ENCODE results near the gene CREB3. TPM values are rescaled to one million over a fixed set of nuclear protein-coding genes. Genes with fewer than 3 reads are reported as not detected.

Gene CREB3
- total RNA-seq, 1 experiment from 2014 or later, result 27.3 TPM

DNA sequence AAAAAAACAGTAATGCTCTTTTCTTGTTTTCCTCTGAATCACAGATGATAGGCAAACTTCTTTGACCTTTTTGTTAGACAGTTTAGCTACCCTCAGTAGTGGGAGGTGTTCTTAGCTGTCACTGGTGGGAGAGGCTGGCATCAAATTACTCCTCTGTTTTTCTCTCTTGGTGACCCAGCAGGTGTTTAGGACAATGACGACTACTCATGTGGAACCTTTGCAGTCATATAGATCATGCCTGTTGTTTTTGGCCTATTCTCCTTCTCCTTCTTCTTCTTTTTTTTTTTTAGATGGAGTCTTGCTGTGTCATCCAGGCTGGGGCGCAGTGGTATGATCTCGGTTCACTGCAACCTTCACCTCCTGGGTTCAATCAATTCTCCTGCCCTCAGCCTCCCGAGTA lies 43.6 kb downstream of the CREB3 start:
- no peak for TF ChIP-seq CTCF (conservative IDR thresholded peaks at IDR 0.05)
- Mint-ChIP-seq H3K27ac (no peak overlapping the region; a peak in 1 of 7 replicates), H3K4me1 (peaks cover 15 to 19% of the 10 kb centered on the region in 2 experiments), H3K4me3 (no peak overlapping the region), H3K36me3 (ENCODE audit: insufficient read depth in 1 of 3, low read depth in 3 of 3) (peaks cover 0 to 5% (median 0%) of the 10 kb centered on the region in 3 experiments; a peak in 3 of 7 replicates), H3K9me3 (no peaks in the 10 kb centered on the region), H3K27me3 (ENCODE audit: low read depth) (no peaks in the 10 kb centered on the region)
- Histone ChIP-seq H4K5ac (ENCODE audit: insufficient read length, low read depth, low read length) (no peak overlapping the region), H3K14ac (ENCODE audit: insufficient read depth, low read length) (no peak overlapping the region), H2BK15ac (ENCODE audit: low read depth, low read length) (no peak overlapping the region), H3K56ac (ENCODE audit: insufficient read length, low read depth, low read length) (no peak overlapping the region), H3K9ac (ENCODE audit: extremely low read depth, insufficient read length, low read length) (no peak overlapping the region), H3T11ph (ENCODE audit: low read length) (no peak overlapping the region), H4K91ac (ENCODE audit: insufficient read length, low read depth, low read length) (no peak overlapping the region), H3K79me1 (ENCODE audit: insufficient read depth, low read depth, low read length, poor library complexity, severe bottlenecking) (no peaks in the 10 kb centered on the region), H3K27ac (ENCODE audit: insufficient read length, low read depth, low read length) (no peak overlapping the region), H4K20me1 (ENCODE audit: control insufficient read depth, insufficient read depth, insufficient read length) (no peaks in the 10 kb centered on the region), H3K4me1 (ENCODE audit: insufficient read depth, low read length) (peaks cover 4% of the 10 kb centered on the region; the same call in 1 of the 2 replicates), H4K8ac (replicated peaks; ENCODE audit: insufficient read length, low read depth, low read length) (no peak overlapping the region), H3K23me2 (ENCODE audit: insufficient read length, low read depth, low read length, poor library complexity, severe bottlenecking) (no peaks in the 10 kb centered on the region), H2BK20ac (ENCODE audit: low read depth, low read length, poor library complexity, severe bottlenecking) (no peak overlapping the region), H3K27me3 (ENCODE audit: insufficient read depth, low read length) (no peaks in the 10 kb centered on the region), H2AFZ (ENCODE audit: low read length) (no peak overlapping the region), H3K18ac (ENCODE audit: insufficient read length, low read depth, low read length) (no peak overlapping the region), H2AK5ac (ENCODE audit: insufficient read length, low read length) (no peak overlapping the region), H2BK120ac (ENCODE audit: low read depth, low read length, poor library complexity, severe bottlenecking) (no peak overlapping the region), H3K9me3 (ENCODE audit: control insufficient read depth, low read depth, low read length) (no peaks in the 10 kb centered on the region), H3K4ac (ENCODE audit: low read depth, low read length) (no peak overlapping the region), H2BK12ac (ENCODE audit: insufficient read length, low read depth, low read length) (no peak overlapping the region), H2BK5ac (ENCODE audit: insufficient read length, low read length) (no peak overlapping the region), H3K4me2 (ENCODE audit: insufficient read depth, insufficient read length, low read length) (no peak overlapping the region), H3K23ac (ENCODE audit: insufficient read length, low read depth, low read length) (no peak overlapping the region), H3K79me2 (ENCODE audit: insufficient read depth, low read length) (no peaks in the 10 kb centered on the region)
- WGBS (ENCODE audit: extremely low coverage, insufficient read length, low lambda C conversion rate), result no CpG with 5 or more reads among the region's 4 CpGs
- DNase-seq, result no peak

All from H9 (cell line).